ENCODE results near the gene MYL10. TPM values are rescaled to one million over a fixed set of nuclear protein-coding genes. Genes with fewer than 3 reads are reported as not detected.

The MYL10 gene
- total RNA-seq, 1 experiment from 2014 or later: 0.30 TPM

DNA sequence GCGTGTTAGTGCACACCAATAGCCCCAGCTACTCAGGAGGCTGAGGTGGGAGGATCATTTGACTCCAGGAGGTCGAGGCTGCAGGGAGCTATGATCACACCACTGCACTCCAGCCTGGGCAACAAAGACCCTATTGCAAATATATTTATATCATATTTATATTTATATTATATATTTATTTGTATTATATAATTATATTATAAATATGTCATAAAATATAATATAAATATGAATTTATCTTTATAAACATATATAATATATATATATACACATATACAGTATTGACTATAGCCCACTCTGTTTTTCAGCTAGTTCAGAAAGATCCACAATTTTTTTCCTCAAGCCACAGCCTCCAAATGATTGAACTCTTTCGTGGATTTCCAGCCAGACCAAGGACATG, 45.3 kb upstream of the MYL10 start:
- H3K4me3 ChIP-seq (ENCODE audit: low read depth, low read length, poor library complexity, severe bottlenecking): no peak overlapping the region
- H3K4me1 ChIP-seq (ENCODE audit: insufficient read depth, low read length, poor library complexity, severe bottlenecking): no peaks in the 10 kb centered on the region
- no TSS peak for BruUV-seq (replicated peaks)
- no peak overlapping the region for H3K27ac ChIP-seq (ENCODE audit: low read depth, low read length, poor library complexity, severe bottlenecking)
- TF ChIP-seq, protein P1, sequence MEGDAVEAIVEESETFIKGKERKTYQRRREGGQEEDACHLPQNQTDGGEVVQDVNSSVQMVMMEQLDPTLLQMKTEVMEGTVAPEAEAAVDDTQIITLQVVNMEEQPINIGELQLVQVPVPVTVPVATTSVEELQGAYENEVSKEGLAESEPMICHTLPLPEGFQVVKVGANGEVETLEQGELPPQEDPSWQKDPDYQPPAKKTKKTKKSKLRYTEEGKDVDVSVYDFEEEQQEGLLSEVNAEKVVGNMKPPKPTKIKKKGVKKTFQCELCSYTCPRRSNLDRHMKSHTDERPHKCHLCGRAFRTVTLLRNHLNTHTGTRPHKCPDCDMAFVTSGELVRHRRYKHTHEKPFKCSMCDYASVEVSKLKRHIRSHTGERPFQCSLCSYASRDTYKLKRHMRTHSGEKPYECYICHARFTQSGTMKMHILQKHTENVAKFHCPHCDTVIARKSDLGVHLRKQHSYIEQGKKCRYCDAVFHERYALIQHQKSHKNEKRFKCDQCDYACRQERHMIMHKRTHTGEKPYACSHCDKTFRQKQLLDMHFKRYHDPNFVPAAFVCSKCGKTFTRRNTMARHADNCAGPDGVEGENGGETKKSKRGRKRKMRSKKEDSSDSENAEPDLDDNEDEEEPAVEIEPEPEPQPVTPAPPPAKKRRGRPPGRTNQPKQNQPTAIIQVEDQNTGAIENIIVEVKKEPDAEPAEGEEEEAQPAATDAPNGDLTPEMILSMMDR (conservative IDR thresholded peaks at IDR 0.05; ENCODE audit: low read depth, low read length): no peak
- TF ChIP-seq EZH2 (IDR thresholded peaks at IDR 0.05; ENCODE audit: borderline replicate concordance, low read depth, low read length, poor library complexity, severe bottlenecking): no peak
- POLR2A ChIA-PET (ENCODE audit: low non-redundant PET): no interaction called here
- no peak for DNase-seq (ENCODE audit: low spot score)
- CTCF ChIA-PET: no interaction called here
- H3K9me3 ChIP-seq (ENCODE audit: low read depth, low read length, poor library complexity, severe bottlenecking): no peaks in the 10 kb centered on the region
- no peaks in the 10 kb centered on the region for H3K36me3 ChIP-seq (ENCODE audit: insufficient read depth, low read length, poor library complexity, severe bottlenecking)
- H3K27me3 ChIP-seq (replicated peaks; ENCODE audit: insufficient read depth, low read depth, low read length, poor library complexity): no peaks in the 10 kb centered on the region
- intact Hi-C loops (cut with micrococcal nuclease; ENCODE audit: unreplicated experiment): no loop called here

DNA sequence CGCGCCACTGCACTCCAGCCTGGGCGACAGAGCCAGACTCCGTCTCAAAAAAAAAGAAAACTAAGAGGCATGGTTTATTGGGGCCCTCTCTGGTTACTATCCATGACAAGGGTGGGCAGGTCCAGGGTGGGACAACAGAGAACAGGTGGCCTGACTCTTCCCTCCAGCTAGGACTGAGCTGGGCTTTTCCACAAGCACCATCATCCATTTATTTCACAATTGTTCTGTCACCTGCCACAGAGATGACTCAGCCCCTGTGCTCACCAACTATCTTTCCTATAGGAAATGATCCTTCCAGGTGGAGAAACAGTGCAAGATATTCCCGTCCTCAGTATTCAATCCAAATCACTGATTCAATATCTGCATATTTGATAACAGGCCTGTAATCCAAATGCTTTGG, 44.9 kb upstream of the MYL10 start:
- ChIA-PET CTCF (no interaction called here), POLR2A (ENCODE audit: low non-redundant PET) (no interaction called here)
- no peak overlapping the region for H3K4me3 ChIP-seq (ENCODE audit: low read depth, low read length, poor library complexity, severe bottlenecking)
- TF ChIP-seq EZH2 (IDR thresholded peaks at IDR 0.05; ENCODE audit: borderline replicate concordance, low read depth, low read length, poor library complexity, severe bottlenecking): no peak
- TF ChIP-seq, protein P1 (conservative IDR thresholded peaks at IDR 0.05; ENCODE audit: low read depth, low read length): no peak
- H3K4me1 ChIP-seq (ENCODE audit: insufficient read depth, low read length, poor library complexity, severe bottlenecking): no peaks in the 10 kb centered on the region
- no TSS peak for BruUV-seq (replicated peaks)
- H3K27me3 ChIP-seq (replicated peaks; ENCODE audit: insufficient read depth, low read depth, low read length, poor library complexity): no peaks in the 10 kb centered on the region
- intact Hi-C loops (cut with micrococcal nuclease; ENCODE audit: unreplicated experiment): no loop called here
- DNase-seq (ENCODE audit: low spot score): no peak
- no peaks in the 10 kb centered on the region for H3K9me3 ChIP-seq (ENCODE audit: low read depth, low read length, poor library complexity, severe bottlenecking)
- H3K27ac ChIP-seq (ENCODE audit: low read depth, low read length, poor library complexity, severe bottlenecking): no peak overlapping the region
- no peaks in the 10 kb centered on the region for H3K36me3 ChIP-seq (ENCODE audit: insufficient read depth, low read length, poor library complexity, severe bottlenecking)

DNA sequence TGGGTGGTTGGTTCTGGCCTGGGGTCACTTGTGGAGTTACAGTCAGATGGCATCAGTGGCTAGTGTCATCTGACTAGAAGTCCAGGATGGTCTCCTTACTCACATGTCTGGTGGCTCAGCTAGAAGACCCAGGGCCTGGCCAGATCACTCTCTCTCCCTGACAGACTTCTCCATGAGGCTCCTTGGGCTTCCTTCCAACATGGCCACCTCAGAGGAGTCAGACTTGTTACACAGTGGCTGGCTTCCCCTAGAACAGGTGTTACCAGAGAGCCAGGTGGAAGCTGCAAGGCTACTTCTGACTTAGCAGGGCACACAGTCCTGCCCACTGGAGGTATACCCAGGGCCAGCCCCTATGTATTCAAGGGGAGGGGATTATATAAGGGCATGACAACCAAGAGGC, 44.2 kb upstream of the MYL10 start:
- H3K4me1 ChIP-seq (ENCODE audit: insufficient read depth, low read length, poor library complexity, severe bottlenecking): no peaks in the 10 kb centered on the region
- no peaks in the 10 kb centered on the region for H3K9me3 ChIP-seq (ENCODE audit: low read depth, low read length, poor library complexity, severe bottlenecking)
- no peaks in the 10 kb centered on the region for H3K27me3 ChIP-seq (replicated peaks; ENCODE audit: insufficient read depth, low read depth, low read length, poor library complexity)
- H3K27ac ChIP-seq (ENCODE audit: low read depth, low read length, poor library complexity, severe bottlenecking): no peak overlapping the region
- no TSS peak for BruUV-seq (replicated peaks)
- no peak for DNase-seq (ENCODE audit: low spot score)
- ChIA-PET CTCF (no interaction called here), POLR2A (ENCODE audit: low non-redundant PET) (no interaction called here)
- no peak overlapping the region for H3K4me3 ChIP-seq (ENCODE audit: low read depth, low read length, poor library complexity, severe bottlenecking)
- TF ChIP-seq, protein P1 (conservative IDR thresholded peaks at IDR 0.05; ENCODE audit: low read depth, low read length): no peak
- TF ChIP-seq EZH2 (IDR thresholded peaks at IDR 0.05; ENCODE audit: borderline replicate concordance, low read depth, low read length, poor library complexity, severe bottlenecking): no peak
- intact Hi-C loops (cut with micrococcal nuclease; ENCODE audit: unreplicated experiment): no loop called here
- H3K36me3 ChIP-seq (ENCODE audit: insufficient read depth, low read length, poor library complexity, severe bottlenecking): no peaks in the 10 kb centered on the region

Measured in A673 (cell line).